ENCODE data around the gene SERPINB11. TPM values are rescaled to one million over a fixed set of nuclear protein-coding genes. Genes with fewer than 3 reads are reported as not detected.

SERPINB11 gene
- total and polyA plus RNA-seq, 10 of the 15 experiments (the other 5 are each of a cell fraction or from before 2014, with no cell fraction given) = not detected

DNA sequence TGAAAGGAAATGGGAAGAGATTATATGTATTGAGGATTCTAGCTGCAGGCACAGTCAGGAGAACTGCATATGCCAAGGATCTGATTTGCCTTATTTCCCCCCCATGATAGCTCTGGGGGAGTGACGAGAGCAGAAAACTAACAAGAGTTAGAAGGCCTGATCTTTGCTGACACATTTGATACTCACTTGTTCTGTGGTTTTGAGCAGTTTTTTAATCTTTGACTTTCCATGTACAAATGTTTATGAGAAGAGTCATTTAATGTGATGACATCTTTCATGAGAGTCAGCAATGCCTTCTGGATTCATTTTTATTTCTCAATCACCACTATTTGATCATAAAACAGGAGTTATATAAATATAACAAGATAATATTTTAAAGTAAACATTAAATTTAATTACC lies 59.8 kb downstream of the SERPINB11 start:
- no peaks in the 10 kb centered on the region for H3K79me2 ChIP-seq (ENCODE audit: control insufficient read depth, insufficient read depth, low read length)
- WGBS (ENCODE audit: insufficient coverage, insufficient replicate concordance, low lambda C conversion rate, missing lambda C conversion rate) = 42% methylated on average over 1 of the region's 1 CpG
- no peaks in the 10 kb centered on the region for H3K36me3 ChIP-seq (ENCODE audit: control insufficient read depth in 2 of 2, insufficient read depth in 2 of 2, low read length in 1 of 2)
- H3K27ac ChIP-seq (ENCODE audit: control insufficient read depth, insufficient read depth) = no peak overlapping the region
- no peak for TF ChIP-seq POU2F2 (IDR thresholded peaks at IDR 0.05; ENCODE audit: borderline replicate concordance, low read depth, low read length)
- TF ChIP-seq CREB1 (IDR thresholded peaks at IDR 0.05; ENCODE audit: low read depth) = no peak
- TF ChIP-seq NR2C1 (IDR thresholded peaks at IDR 0.05) = no peak
- no peak for TF ChIP-seq TCF3 (IDR thresholded peaks at IDR 0.05; ENCODE audit: borderline replicate concordance, insufficient read depth, low read depth, low read length)
- no peak for TF ChIP-seq EP300 (IDR thresholded peaks at IDR 0.05; ENCODE audit: borderline replicate concordance in 1 of 2, control insufficient read depth in 1 of 2, low read depth in 2 of 2, low read length in 2 of 2)
- no peak for TF ChIP-seq KLF5 (IDR thresholded peaks at IDR 0.05; ENCODE audit: partially characterized antibody)
- no peak for TF ChIP-seq SMARCA5 (IDR thresholded peaks at IDR 0.05)
- no peak for TF ChIP-seq NFXL1 (IDR thresholded peaks at IDR 0.05; ENCODE audit: borderline replicate concordance)
- CTCF ChIA-PET = no interaction called here
- in situ Hi-C loops (cut with MboI) = no loop called here
- POLR2A ChIA-PET = no interaction called here
- intact Hi-C loops (cut with micrococcal nuclease; ENCODE audit: unreplicated experiment) = no loop called here
- DNase-seq (ENCODE audit: low read depth, low spot score) = no peak
- RAD21 ChIA-PET (ENCODE audit: unreplicated experiment) = no interaction called here
- no peaks in the 10 kb centered on the region; a peak in 1 of 4 replicates for H3K27me3 ChIP-seq (replicated peaks in 1 of 2; ENCODE audit: control insufficient read depth in 2 of 2, insufficient read depth in 2 of 2, low read length in 1 of 2)
- H3K4me3 ChIP-seq = no peak overlapping the region
- H3K4me2 ChIP-seq (ENCODE audit: control insufficient read depth, insufficient read depth) = no peak overlapping the region
- no peaks in the 10 kb centered on the region for H3K4me1 ChIP-seq (ENCODE audit: control insufficient read depth, insufficient read depth, low read length)
- no peak for FAIRE-seq
- no TSS peak for BruUV-seq (replicated peaks)
- H2AFZ ChIP-seq (ENCODE audit: control insufficient read depth, low read depth, low read length) = no peak overlapping the region
- H3K9me3 ChIP-seq (replicated peaks; ENCODE audit: control insufficient read depth, insufficient read depth, low read length) = no peaks in the 10 kb centered on the region; the same call in 2 of the 3 replicates
- H3K9ac ChIP-seq (ENCODE audit: control insufficient read depth, insufficient read depth, low read length) = no peak overlapping the region
- no peak for ATAC-seq
- SMC1A ChIA-PET (ENCODE audit: uncharacterized antibody, unreplicated experiment) = no interaction called here
- H4K20me1 ChIP-seq (ENCODE audit: control insufficient read depth, insufficient read depth) = no peaks in the 10 kb centered on the region

Measured in GM12878 (cell line).